Smooth muscle cell (in vitro differentiated cells): ENCODE data around the gene UPF1. TPM values are rescaled to one million over a fixed set of nuclear protein-coding genes. Genes with fewer than 3 reads are reported as not detected.
A peak's percentile ranks its signal among the peaks of the same experiment; 100 is the strongest.

Experiments
- DNase-seq: peaks from one replicate; lab custom pipeline; 2025; ENCODE audit not compliant: unreplicated experiment; lab: John Stamatoyannopoulos, UW
- H2AFZ ChIP-seq: fragments of 200-600 bp; sonication (generic); 2 replicates; pipeline ENCODE4 v1.6.0; 2016; ENCODE audit warnings: antibody characterized with exemption, low read depth, mild to moderate bottlenecking
- H3F3A ChIP-seq: fragments of 200-600 bp; sonication (generic); 2 replicates; pipeline ENCODE4 v1.6.0; 2017; ENCODE audit warnings: antibody characterized with exemption, low read depth
- H3K27ac ChIP-seq: fragments of 200-600 bp; sonication (generic); 2 replicates; pipeline ENCODE4 v1.5.1; 2016; ENCODE audit warnings: low read depth, mild to moderate bottlenecking
- H3K27me3 ChIP-seq: fragments of 200-600 bp; sonication (generic); 2 replicates; pipeline ENCODE4 v1.6.1; 2016; ENCODE audit warnings: low read depth, mild to moderate bottlenecking
- H3K36me3 ChIP-seq: fragments of 200-600 bp; sonication (generic); 2 replicates; pipeline ENCODE4 v1.5.1; 2016; ENCODE audit warnings: low read depth
- H3K4me1 ChIP-seq: fragments of 200-600 bp; sonication (generic); 2 replicates; pipeline ENCODE4 v1.5.1; 2016; ENCODE audit warnings: low read depth
- H3K4me2 ChIP-seq: fragments of 200-600 bp; sonication (generic); 2 replicates; pipeline ENCODE4 v1.6.0; 2016; ENCODE audit warnings: mild to moderate bottlenecking
- H3K4me3 ChIP-seq: fragments of 200-600 bp; sonication (generic); 2 replicates; pipeline ENCODE4 v1.5.1; 2016; ENCODE audit warnings: mild to moderate bottlenecking
- H3K79me2 ChIP-seq: fragments of 200-600 bp; sonication (generic); 2 replicates; pipeline ENCODE4 v1.6.0; 2016; ENCODE audit warnings: low read depth, mild to moderate bottlenecking
- H3K9ac ChIP-seq: fragments of 200-600 bp; sonication (generic); 2 replicates; pipeline ENCODE4 v1.6.0; 2016; ENCODE audit warnings: low read depth
- H3K9me3 ChIP-seq: fragments of 200-600 bp; sonication (generic); replicated peaks from 2 replicates; pipeline ENCODE4 v1.5.1; 2016; ENCODE audit warnings: low read depth
- H4K20me1 ChIP-seq: fragments of 200-600 bp; sonication (generic); 2 replicates; pipeline ENCODE4 v1.6.0; 2016; ENCODE audit warnings: low read depth
- WGBS: methylation state at CpG from one replicate; pipeline ENCODE4 v1.1.7; 2016; ENCODE audit warnings: low lambda C conversion rate; 5-methylcytosine and 5-hydroxymethylcytosine counted together
- polyA plus RNA-seq: library from polyadenylated mRNA; unstranded; fragments of >200 nt; fragmentation: Nextera tagmentation; extraction: Ambion mirVana; gene quantifications from 2 replicates; pipeline ENCODE4 v1.2.1, GENCODE V29; 2016
- total RNA-seq: library from RNA; depleted of rRNA; stranded (reverse); fragments of >200 nt; gene quantifications from 2 replicates; pipeline ENCODE4 v1.2.3, GENCODE V29; 2014
- TF ChIP-seq, protein P1 (sequence below): fragments of 200-600 bp; sonication (generic); IDR thresholded peaks from 2 replicates; pipeline ENCODE4 v1.5.1; 2017; ENCODE audit warnings: borderline replicate concordance, mild to moderate bottlenecking, antibody characterized with exemption; ENCODE audit not compliant: insufficient read depth, poor library complexity, severe bottlenecking

Gene UPF1
- total and polyA plus RNA-seq, 2 experiments from 2014 or later: 30.3 to 37.8 TPM

GRCh38 chr19:18789422-18789869 lies 42.3 kb upstream of the UPF1 start:
- WGBS: 11% methylated on average over 16 of the region's 38 CpGs

GRCh38 chr19:18789883-18790565 lies 41.7 kb upstream of the UPF1 start:
- Histone ChIP-seq H3K9ac (no peak overlapping the region), H3F3A (no peaks in the 10 kb centered on the region), H3K27ac (no peak overlapping the region), H3K4me2 (peak overlapping the region; percentile 84), H3K4me1 (no peaks in the 10 kb centered on the region), H3K9me3 (no peaks in the 10 kb centered on the region), H2AFZ (no peak overlapping the region), H4K20me1 (peaks cover 17% of the 10 kb centered on the region), H3K36me3 (no peaks in the 10 kb centered on the region), H3K27me3 (peaks cover 71% of the 10 kb centered on the region), H3K4me3 (peak overlapping the region; percentile 45), H3K79me2 (no peaks in the 10 kb centered on the region)
- no peak for DNase-seq
- WGBS: 1% methylated on average over 41 of the region's 65 CpGs
- TF ChIP-seq, protein P1, sequence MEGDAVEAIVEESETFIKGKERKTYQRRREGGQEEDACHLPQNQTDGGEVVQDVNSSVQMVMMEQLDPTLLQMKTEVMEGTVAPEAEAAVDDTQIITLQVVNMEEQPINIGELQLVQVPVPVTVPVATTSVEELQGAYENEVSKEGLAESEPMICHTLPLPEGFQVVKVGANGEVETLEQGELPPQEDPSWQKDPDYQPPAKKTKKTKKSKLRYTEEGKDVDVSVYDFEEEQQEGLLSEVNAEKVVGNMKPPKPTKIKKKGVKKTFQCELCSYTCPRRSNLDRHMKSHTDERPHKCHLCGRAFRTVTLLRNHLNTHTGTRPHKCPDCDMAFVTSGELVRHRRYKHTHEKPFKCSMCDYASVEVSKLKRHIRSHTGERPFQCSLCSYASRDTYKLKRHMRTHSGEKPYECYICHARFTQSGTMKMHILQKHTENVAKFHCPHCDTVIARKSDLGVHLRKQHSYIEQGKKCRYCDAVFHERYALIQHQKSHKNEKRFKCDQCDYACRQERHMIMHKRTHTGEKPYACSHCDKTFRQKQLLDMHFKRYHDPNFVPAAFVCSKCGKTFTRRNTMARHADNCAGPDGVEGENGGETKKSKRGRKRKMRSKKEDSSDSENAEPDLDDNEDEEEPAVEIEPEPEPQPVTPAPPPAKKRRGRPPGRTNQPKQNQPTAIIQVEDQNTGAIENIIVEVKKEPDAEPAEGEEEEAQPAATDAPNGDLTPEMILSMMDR: no peak

More at GRCh38 chr19:18789422-18789869, 42.3 kb upstream of the UPF1 start:
- Histone ChIP-seq H3K27ac (no peak overlapping the region), H3K4me1 (no peaks in the 10 kb centered on the region), H3K36me3 (no peaks in the 10 kb centered on the region), H3K79me2 (no peaks in the 10 kb centered on the region), H3K27me3 (peaks cover 71% of the 10 kb centered on the region), H3K9ac (no peak overlapping the region), H3K9me3 (no peaks in the 10 kb centered on the region), H3K4me3 (peak overlapping the region; percentile 45), H3F3A (no peaks in the 10 kb centered on the region), H3K4me2 (peak overlapping the region; percentile 84), H4K20me1 (peaks cover 23% of the 10 kb centered on the region), H2AFZ (no peak overlapping the region)
- no peak for DNase-seq
- TF ChIP-seq, protein P1: no peak

DNA sequence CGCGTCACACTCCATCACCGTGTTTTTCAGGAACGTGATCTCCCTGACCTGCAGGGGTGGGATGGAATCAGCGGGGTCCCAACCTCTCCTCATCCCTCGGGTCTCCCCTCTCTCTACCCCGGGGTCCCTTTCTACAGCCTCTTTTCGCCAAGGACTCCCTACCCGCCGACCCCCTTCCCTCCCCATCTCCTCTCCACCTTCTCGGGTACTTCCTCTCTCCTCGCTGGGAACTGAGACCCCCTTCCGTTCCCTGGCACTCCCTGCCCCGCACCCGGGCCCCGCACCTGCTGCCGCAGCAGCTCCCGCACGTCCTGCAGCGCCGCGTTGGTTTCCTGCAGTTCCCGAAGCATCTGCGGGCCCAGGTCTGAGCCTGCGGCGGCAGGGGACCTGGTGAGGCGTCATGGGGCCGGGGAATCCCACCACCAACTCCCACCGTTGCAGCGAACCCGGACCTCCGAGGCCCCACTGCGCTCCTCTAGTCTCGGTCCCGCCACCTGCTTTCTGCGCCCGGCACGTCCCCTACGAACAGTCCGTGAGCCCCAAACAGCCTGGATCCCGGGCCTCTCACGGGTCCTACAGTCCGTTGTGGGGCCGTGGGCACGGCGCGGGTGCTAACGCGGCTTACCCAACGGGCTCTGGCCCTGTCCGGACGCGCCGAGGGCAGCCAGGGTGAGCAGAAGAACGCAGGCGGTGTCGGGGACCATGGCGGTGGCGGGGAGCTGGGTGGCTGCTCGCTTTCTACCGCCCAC lies 41.0 kb upstream of the UPF1 start, which contains the start of gene COMP:
Gene COMP, minus strand, starts transcription at position 740 of the 749 bp plus-strand sequence. Its CDS starts 36 bp downstream, at position 704.
- Histone ChIP-seq H3K4me2 (peak within 1 kb of the TSS; percentile 84), H3K4me3 (peak within 1 kb of the TSS; percentile 45), H3K79me2 (no peaks in the 10 kb centered on the region), H3F3A (no peaks in the 10 kb centered on the region), H3K4me1 (peaks cover 5% of the 10 kb centered on the region), H3K9me3 (no peaks in the 10 kb centered on the region), H4K20me1 (peaks cover 17% of the 10 kb centered on the region), H3K27ac (no peak within 1 kb of the TSS), H3K36me3 (no peaks in the 10 kb centered on the region), H3K27me3 (peaks cover 66% of the 10 kb centered on the region), H3K9ac (no peak within 1 kb of the TSS), H2AFZ (peak within 1 kb of the TSS; percentile 11)
- 15% methylated on average over 47 of the region's 61 CpGs for WGBS
- DNase-seq: no peak
- TF ChIP-seq, protein P1: no peak
